Loucy (cell line): ENCODE results near the gene CLDN14.

Experiments
- CTCF ChIP-seq: fragments of 200-600 bp; sonication (generic); conservative IDR thresholded peaks from 2 replicates; pipeline ENCODE4 v1.5.1; 2014; ENCODE audit warnings: mild to moderate bottlenecking, antibody characterized with exemption, low read length
- EZH2phosphoT487 ChIP-seq: fragments of 200-600 bp; IDR thresholded peaks from 2 replicates; pipeline ENCODE4 v1.6.1; 2018; ENCODE audit warnings: antibody characterized with exemption, mild to moderate bottlenecking, moderate library complexity, borderline replicate concordance

GRCh38 chr21:36478207-36478701, 1.7 kb downstream of the CLDN14 start:
- TF ChIP-seq CTCF (no peak), EZH2phosphoT487 (no peak)
